ENCODE data around the gene EMC1.
A peak's percentile ranks its signal among the peaks of the same experiment; 100 is the strongest.
"Not testable (repeated sequence)": the region's sequence is repeated elsewhere in the genome, so short reads cannot be mapped to it uniquely, and the experiment has no call there.

The EMC1 gene

GRCh38 chr1:19216585-19216984 is 34.7 kb downstream of the EMC1 start:
- DNase-seq (ENCODE audit: low read depth): not testable (repeated sequence)

DNA sequence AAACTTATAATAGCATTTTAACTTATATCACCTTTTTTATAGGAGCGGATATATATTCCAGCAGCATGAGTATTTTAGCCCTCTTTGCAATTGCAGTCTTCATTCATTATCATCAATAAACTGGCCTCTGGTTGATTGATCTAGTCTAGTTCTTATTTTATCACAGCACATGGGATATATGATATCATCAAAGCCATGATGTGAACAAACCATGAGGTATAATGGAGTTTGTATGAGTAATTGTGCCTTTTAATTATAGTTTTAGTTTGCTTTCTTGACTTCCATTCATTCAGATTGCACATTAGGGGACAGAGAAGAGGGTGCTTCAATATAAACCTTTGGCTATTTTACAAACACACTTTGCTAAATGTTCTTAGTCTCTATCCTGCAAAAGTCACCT is 37.7 kb downstream of the EMC1 start:
- no peak for DNase-seq (ENCODE audit: low read depth)

- no peak for DNase-seq (ENCODE audit: low read depth)
Measured at GRCh38 chr1:19212167-19212566, 39.2 kb downstream of the EMC1 start.

DNA sequence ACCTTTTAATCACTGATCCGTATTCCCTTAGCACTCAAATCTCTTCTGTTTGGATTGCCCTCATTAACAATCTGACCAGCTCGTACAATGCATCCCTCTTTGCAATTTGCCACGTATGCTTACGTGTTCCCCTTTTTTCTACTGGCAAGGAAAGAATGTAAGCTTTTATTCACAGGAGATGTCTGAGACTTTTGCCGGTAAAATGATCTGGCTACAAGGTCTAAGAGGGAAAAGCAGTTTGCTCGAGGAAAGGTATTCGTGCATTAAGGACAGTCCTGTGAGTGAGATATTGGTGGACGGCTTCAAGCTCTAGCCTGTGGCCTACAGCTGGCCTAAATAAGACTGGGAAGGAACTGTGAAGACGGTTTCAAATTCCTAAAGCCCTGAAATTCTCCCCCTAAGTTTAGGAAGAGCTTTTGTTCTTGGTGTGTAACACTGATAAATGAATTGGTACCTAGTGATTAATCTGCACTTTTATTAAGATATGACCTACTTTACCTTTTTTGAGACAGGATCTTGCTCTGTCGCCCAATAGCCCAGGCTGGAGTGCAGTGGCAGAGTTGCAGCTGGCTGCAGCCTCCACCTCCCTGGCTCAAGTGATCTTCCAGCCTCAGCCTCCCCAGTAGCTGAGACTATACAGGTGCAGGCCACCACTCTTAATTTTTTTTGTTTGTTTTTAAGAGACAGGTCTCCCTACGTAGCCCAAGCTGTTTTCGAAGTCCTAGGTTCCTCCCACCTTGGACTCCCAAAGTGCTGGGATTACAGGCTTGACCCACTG is 40.4 kb downstream of the EMC1 start:
- DNase-seq (ENCODE audit: low read depth): no peak

- peak; percentile 95 for DNase-seq (ENCODE audit: low read depth)
Measured at GRCh38 chr1:19209990-19210771, 41.1 kb downstream of the EMC1 start, which contains the start of gene UBR4. Gene UBR4, minus strand, starts transcription at chr1:19210266. Its CDS starts 18 bp downstream, at chr1:19210248.

DNA sequence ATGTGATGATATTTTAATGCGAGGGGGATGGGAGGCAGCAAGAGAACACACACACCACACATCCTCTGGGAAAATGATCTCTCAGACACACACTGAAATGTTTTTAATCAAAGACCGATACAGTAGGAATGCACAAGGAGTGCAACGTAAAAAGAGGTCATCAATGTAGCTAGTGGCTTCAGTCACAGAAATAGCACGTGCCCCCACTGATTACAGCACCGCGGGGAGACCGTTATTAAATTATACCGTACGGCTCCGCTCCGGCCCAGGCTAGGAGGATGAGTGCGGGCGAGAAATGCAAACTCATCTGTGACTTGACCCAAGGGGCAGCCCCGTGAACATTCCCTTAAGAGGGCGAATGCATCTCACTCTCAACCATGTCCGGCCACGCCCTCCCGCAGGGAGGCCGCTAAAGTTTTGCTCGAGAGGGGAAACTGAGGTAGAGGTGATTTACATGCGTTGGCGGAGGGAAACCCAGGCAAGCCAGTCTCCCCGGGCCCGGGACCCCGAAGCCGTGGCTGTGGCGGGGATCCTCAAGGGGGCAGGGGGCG is 41.8 kb downstream of the EMC1 start:
- DNase-seq (ENCODE audit: low read depth): no peak

- DNase-seq (ENCODE audit: low read depth): no peak
Measured at GRCh38 chr1:19208710-19209438, 42.5 kb downstream of the EMC1 start.

GRCh38 chr1:19206947-19207346 is 44.4 kb downstream of the EMC1 start:
- no peak for DNase-seq (ENCODE audit: low read depth)

GRCh38 chr1:19205845-19206244 is 45.5 kb downstream of the EMC1 start:
- DNase-seq (ENCODE audit: low read depth): no peak

DNA sequence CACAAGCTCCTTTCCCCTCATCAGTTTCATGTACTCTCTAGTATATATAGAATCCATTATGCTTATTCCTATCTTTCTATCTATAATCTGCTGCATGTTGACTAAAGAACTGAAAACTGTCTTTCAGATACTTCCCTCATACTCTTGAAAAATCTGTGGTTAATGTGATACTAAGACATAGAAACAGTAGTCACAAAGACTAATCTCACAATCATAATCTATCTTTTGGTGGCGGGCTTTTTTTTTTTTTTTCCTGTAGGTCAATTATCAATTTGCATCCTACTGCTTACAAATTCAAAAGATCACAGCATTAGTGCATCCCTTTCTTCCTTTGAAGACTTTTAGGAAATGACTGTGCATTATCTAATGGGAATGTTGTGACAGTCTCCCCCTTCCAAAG is 45.9 kb downstream of the EMC1 start:
- no peak for DNase-seq (ENCODE audit: low read depth)

GRCh38 chr1:19204446-19205266 is 46.7 kb downstream of the EMC1 start:
- no peak for DNase-seq (ENCODE audit: low read depth)

DNA sequence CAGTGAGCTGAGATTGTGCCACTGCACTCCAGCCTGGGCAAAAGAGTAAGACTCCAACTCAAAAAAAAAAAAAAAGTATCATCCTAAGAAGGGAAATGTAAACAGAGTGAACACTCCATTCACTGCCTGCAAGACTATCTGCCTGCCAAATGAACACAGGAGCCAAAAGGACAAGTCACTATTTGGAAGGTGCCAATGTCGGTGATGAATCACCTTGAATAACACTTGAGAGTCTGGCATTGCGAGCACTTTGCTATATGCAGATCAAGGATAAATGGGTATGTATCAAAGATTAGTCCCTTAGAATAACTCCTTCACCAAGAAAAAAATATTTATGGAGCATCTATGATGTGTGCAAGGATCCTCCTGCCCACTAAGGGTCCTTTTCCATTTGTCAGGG is 47.9 kb downstream of the EMC1 start:
- DNase-seq (ENCODE audit: low read depth): no peak

GRCh38 chr1:19202396-19202795 is 48.9 kb downstream of the EMC1 start:
- DNase-seq (ENCODE audit: low read depth): no peak

DNA sequence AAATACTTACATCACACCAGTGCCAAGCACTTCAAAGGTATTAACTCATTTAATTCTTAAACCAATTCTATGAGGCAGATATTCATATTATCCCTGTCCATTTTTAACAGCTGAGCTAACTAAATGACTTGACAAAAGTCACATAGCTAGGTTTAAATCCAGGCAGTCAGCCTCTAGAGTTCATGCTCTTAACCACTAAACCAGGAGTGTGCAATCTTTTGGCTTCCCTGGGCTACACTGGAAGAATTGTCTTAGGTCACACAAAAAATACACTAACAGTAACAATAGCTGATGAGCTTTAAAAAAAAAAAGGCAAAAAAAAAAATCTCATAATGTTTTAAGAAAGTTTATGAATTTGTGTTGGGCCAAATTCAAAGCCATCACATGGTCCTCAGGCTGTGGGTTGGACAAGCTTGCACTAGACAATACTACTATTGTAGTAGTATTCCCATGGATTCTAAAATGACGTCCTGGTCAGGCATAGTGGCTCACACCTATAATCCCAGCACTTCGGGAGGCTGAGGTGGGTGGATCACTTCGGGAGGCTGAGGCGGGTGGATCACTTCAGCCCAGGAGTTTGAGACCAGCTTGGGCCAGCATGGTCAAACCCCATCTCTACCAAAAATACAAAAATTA is 51.2 kb downstream of the EMC1 start:
- DNase-seq (ENCODE audit: low read depth): no peak

- no peak for DNase-seq (ENCODE audit: low read depth)
Measured at GRCh38 chr1:19199329-19199968, 51.9 kb downstream of the EMC1 start.

GRCh38 chr1:19198820-19199219 is 52.5 kb downstream of the EMC1 start:
- no peak for DNase-seq (ENCODE audit: low read depth)

GRCh38 chr1:19197845-19198244 is 53.5 kb downstream of the EMC1 start:
- no peak for DNase-seq (ENCODE audit: low read depth)

DNA sequence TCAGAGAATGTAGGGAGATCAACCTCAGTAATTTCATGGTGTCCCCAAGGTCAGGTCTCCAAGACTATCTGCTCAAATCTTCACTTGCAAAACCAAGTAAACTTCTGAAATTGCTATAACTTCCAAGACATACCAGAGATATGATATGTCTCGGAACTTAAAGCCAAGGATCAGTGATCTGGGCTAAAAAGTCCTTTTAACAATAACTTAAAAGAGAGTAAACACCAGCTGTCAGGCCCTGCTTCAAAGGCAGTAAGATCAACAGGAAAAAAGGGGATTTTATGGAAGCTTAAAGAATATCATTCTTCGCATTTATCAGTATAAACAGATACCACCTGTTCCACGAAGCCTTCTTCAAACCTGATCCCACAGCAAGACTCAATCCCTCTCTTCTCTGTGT is 55.0 kb downstream of the EMC1 start:
- DNase-seq (ENCODE audit: low read depth): no peak

- DNase-seq (ENCODE audit: low read depth): no peak
Measured at GRCh38 chr1:19193004-19193403, 58.3 kb downstream of the EMC1 start.

DNA sequence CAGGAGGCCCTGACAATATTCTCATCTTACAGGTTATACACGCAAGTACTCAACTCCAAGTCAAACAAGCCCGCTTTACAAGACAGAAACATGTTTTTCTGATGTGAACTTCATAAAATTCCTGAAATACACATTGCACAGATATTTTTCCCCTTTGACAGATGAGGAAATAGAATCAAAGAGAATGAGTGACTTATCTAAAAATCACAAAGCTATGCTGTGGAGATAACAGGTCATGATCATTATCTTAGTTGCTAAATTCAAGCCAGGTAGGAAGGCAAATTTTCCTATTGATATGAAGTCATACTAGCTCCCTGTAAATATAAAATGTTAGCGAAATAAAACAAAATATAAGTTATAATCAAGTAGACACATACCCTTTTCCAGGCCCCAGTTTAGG is 59.5 kb downstream of the EMC1 start:
- DNase-seq (ENCODE audit: low read depth): no peak

GRCh38 chr1:19190468-19190867 is 60.9 kb downstream of the EMC1 start:
- no peak for DNase-seq (ENCODE audit: low read depth)

All from stimulated activated CD8-positive, alpha-beta memory T cell treated with anti-CD3 and anti-CD28 coated beads, Interleukin-15, amount 100 ng/mL, for 1 hour (primary cell).